Spleen (tissue), 7 donors: Measurements from ENCODE around the gene PFKP.

Source experiments
- CTCF ChIP-seq, 11 experiments: fragments of 200-600 bp in 7 of 11; fragments of 450-650 bp in 4 of 11; sonication (generic) in 4 of 11; IDR thresholded peaks in 8 of 11; conservative IDR thresholded peaks in 3 of 11; 1 replicate in 7 of 11; 2 replicates in 4 of 11; pipeline versions ENCODE4 v1.4.0 to v1.8.0; 2016 to 2021; ENCODE audit warnings: antibody characterized with exemption in 11 of 11, inconsistent platforms in 4 of 11, mild to moderate bottlenecking in 1 of 11
- POLR2AphosphoS5 ChIP-seq, 3 donors: sonication (generic); formaldehyde crosslinking; IDR thresholded peaks; one replicate each; pipeline ENCODE4 v1.5.1; 2017; ENCODE audit warnings: antibody characterized with exemption in 3 of 3
- donor health status: DM: no; HTN: no; CAD: no; lungs with moderate emphysema.
- donor health status: DM: no; HTN: no; CAD: no.
- donor health status: DM: no; HTN: no; CAD: no.

GRCh38 chr10:3122486-3123205 lies 55.3 kb downstream of the PFKP start:
- TF ChIP-seq CTCF (IDR thresholded peaks at IDR 0.05 in 8 of 11, conservative IDR thresholded peaks at IDR 0.05 in 3 of 11) (no peak), POLR2AphosphoS5 (IDR thresholded peaks at IDR 0.05) (no peak)
